Osteoblast (primary cell): Measurements from ENCODE around the gene TAF9B. TPM values are rescaled to one million over a fixed set of nuclear protein-coding genes. Genes with fewer than 3 reads are reported as not detected.
"Not testable (repeated sequence)": the region's sequence is repeated elsewhere in the genome, so short reads cannot be mapped to it uniquely, and the experiment has no call there.

Experiments used
- DNase-seq: peaks from one replicate; pipeline ENCODE4 v3.0.0; 2011; ENCODE audit warnings: low spot score, mixed read lengths; ENCODE audit not compliant: insufficient read length; ENCODE audit errors: missing footprints
- H2AFZ ChIP-seq: 2 replicates; pipeline ENCODE4 v1.6.0; 2011; ENCODE audit warnings: mild to moderate bottlenecking, low read length
- H3K27ac ChIP-seq: 2 replicates; pipeline ENCODE4 v1.5.1; 2011; ENCODE audit warnings: mild to moderate bottlenecking, low read depth, low read length, moderate library complexity
- H3K27me3 ChIP-seq: 2 replicates; pipeline ENCODE4 v1.6.0; 2012; ENCODE audit warnings: mild to moderate bottlenecking, control low read depth, inconsistent platforms, low read length, moderate library complexity; ENCODE audit not compliant: insufficient read depth
- H3K36me3 ChIP-seq: 2 replicates; pipeline ENCODE4 v1.5.1; 2011; ENCODE audit warnings: mild to moderate bottlenecking, low read length, control low read depth, moderate library complexity; ENCODE audit not compliant: insufficient read depth
- H3K4me1 ChIP-seq: 2 replicates; pipeline ENCODE4 v1.5.1; 2011; ENCODE audit warnings: mild to moderate bottlenecking, low read length, control low read depth, moderate library complexity; ENCODE audit not compliant: insufficient read depth
- H3K4me2 ChIP-seq: 2 replicates; pipeline ENCODE4 v1.6.0; 2011; ENCODE audit warnings: mild to moderate bottlenecking, low read length; ENCODE audit not compliant: insufficient read depth
- H3K4me3 ChIP-seq: fragments of 200-600 bp; sonication (generic); 3 replicates; pipeline ENCODE4 v1.5.1; 2012; ENCODE audit warnings: mild to moderate bottlenecking, low read length, inconsistent platforms; ENCODE audit not compliant: insufficient read depth
- H3K79me2 ChIP-seq: 2 replicates; pipeline ENCODE4 v1.6.0; 2012; ENCODE audit warnings: mild to moderate bottlenecking, low read length, control low read depth, inconsistent platforms; ENCODE audit not compliant: insufficient read depth
- H3K9me3 ChIP-seq: 2 replicates; pipeline ENCODE4 v1.5.1; 2011; ENCODE audit warnings: low read depth, low read length, control low read depth
- H4K20me1 ChIP-seq: 2 replicates; pipeline ENCODE4 v1.6.0; 2012; ENCODE audit warnings: mild to moderate bottlenecking, low read length, control low read depth; ENCODE audit not compliant: insufficient read depth
- CTCF ChIP-seq: IDR thresholded peaks from 2 replicates; pipeline ENCODE4 v1.5.1; 2011; ENCODE audit warnings: mild to moderate bottlenecking, low read depth, low read length, moderate library complexity; ENCODE audit errors: extremely low read depth
- total RNA-seq: library from RNA; depleted of rRNA; stranded (reverse); fragments of >200 nt; gene quantifications from 2 replicates; pipeline ENCODE4 v1.2.3, GENCODE V29; 2012

TAF9B gene
- total RNA-seq, 1 donor = 20.3 TPM

- H3K27ac ChIP-seq = peak overlapping the region; percentile 77
- H3K9me3 ChIP-seq = no peaks in the 10 kb centered on the region
- H3K4me2 ChIP-seq = peak overlapping the region; percentile 66
- H3K27me3 ChIP-seq = no peaks in the 10 kb centered on the region
- peak overlapping the region; percentile 79 for H2AFZ ChIP-seq
- peaks cover 40% of the 10 kb centered on the region for H3K79me2 ChIP-seq
- H4K20me1 ChIP-seq = peaks cover 23% of the 10 kb centered on the region
- H3K4me3 ChIP-seq = peak overlapping the region; percentile 87
- DNase-seq = no peak
- H3K36me3 ChIP-seq = no peaks in the 10 kb centered on the region
- H3K4me1 ChIP-seq = peaks cover 11% of the 10 kb centered on the region
- no peak for TF ChIP-seq CTCF
Measured at GRCh38 chrX:78103001-78103622, 36.3 kb downstream of the TAF9B start.

DNA sequence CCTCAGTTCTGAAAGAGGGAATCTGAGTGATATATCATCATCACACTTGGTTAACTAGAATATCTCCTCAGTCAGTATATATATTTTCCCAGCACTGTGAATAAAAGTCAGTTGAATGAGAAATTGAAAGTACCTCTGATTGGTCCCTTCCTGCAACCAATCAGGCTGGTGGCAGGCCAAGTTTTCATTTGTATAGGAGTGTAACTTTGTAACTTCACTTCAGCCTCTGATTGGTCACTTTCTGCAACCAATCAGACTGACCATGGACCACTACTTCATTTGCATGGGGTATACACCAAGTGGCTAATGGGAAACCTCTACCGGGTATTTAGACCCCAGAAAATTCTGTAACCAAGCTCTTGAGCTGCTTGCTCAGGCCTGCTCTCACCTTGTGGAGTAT, 37.4 kb downstream of the TAF9B start:
- Histone ChIP-seq H2AFZ (no peak overlapping the region), H3K27ac (no peak overlapping the region), H3K36me3 (no peaks in the 10 kb centered on the region)

DNA sequence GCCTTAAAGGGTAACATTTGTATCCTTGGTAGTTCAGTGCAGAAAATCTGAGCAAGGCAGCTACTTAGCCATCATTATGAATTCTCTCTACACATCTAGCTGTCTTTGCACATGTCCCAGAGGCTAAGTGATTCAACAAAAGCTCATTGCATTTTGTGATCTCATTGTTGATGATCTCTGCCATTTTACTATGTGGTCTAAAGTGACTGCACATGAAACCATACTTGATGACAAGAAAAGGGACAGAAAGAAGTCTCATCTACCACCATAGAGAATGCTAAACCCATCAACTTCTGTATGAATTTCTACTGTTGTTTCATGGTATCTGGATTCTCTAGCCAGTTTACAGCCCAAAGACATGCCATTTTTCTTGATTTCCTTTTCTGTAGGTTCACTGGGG, 41.3 kb downstream of the TAF9B start:
- no peaks in the 10 kb centered on the region for H3K9me3 ChIP-seq
- H3K79me2 ChIP-seq = no peaks in the 10 kb centered on the region
- H3K36me3 ChIP-seq = no peaks in the 10 kb centered on the region
- no peak overlapping the region for H3K4me3 ChIP-seq
- no peak overlapping the region for H3K4me2 ChIP-seq
- DNase-seq = no peak
- no peaks in the 10 kb centered on the region for H3K4me1 ChIP-seq
- no peaks in the 10 kb centered on the region for H3K27me3 ChIP-seq
- H2AFZ ChIP-seq = no peak overlapping the region
- no peaks in the 10 kb centered on the region for H4K20me1 ChIP-seq
- no peak overlapping the region for H3K27ac ChIP-seq
- TF ChIP-seq CTCF = no peak

More for the DNA sequence above, 37.4 kb downstream of the TAF9B start:
- no peaks in the 10 kb centered on the region for H3K27me3 ChIP-seq
- H4K20me1 ChIP-seq = peaks cover 16% of the 10 kb centered on the region
- TF ChIP-seq CTCF = no peak
- no peak for DNase-seq
- no peak overlapping the region for H3K4me2 ChIP-seq
- H3K4me3 ChIP-seq = no peak overlapping the region
- no peaks in the 10 kb centered on the region for H3K9me3 ChIP-seq
- peaks cover 30% of the 10 kb centered on the region for H3K79me2 ChIP-seq
- H3K4me1 ChIP-seq = peaks cover 11% of the 10 kb centered on the region

GRCh38 chrX:78092296-78092695, 47.2 kb downstream of the TAF9B start:
- no peaks in the 10 kb centered on the region for H4K20me1 ChIP-seq
- TF ChIP-seq CTCF = peak; percentile 40
- H3K27me3 ChIP-seq = no peaks in the 10 kb centered on the region
- H3K79me2 ChIP-seq = no peaks in the 10 kb centered on the region
- DNase-seq = no peak
- no peaks in the 10 kb centered on the region for H3K4me1 ChIP-seq
- H3K36me3 ChIP-seq = no peaks in the 10 kb centered on the region
- H3K4me3 ChIP-seq = no peak overlapping the region
- no peaks in the 10 kb centered on the region for H3K9me3 ChIP-seq
- no peak overlapping the region for H3K4me2 ChIP-seq
- peak overlapping the region; percentile 30 for H2AFZ ChIP-seq
- H3K27ac ChIP-seq = no peak overlapping the region

DNA sequence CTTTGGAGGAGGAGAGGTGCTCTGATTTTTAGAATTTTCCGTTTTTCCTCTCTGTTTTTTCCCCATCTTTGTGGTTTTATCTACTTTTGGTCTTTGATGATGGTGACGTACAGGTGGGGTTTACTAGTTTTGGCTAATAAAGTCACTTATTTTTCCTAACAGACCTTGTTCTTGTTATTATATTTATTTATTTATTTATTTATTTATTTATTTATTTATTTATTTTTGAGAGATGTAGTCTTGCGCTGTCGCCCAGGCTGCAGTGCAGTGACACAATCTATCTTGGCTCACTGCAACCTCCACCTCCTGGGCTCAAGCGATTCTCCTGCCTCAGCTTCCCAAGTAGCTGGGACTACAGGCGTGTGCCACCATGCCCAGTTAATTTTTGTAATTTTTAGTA, 58.0 kb downstream of the TAF9B start:
- not testable (repeated sequence) for H3K4me3 ChIP-seq, H3K9me3 ChIP-seq, H3K27me3 ChIP-seq, H3K27ac ChIP-seq, DNase-seq, H3K36me3 ChIP-seq, H3K79me2 ChIP-seq, H4K20me1 ChIP-seq, H3K4me2 ChIP-seq, H3K4me1 ChIP-seq, H2AFZ ChIP-seq
